GM21619 (cell line): ENCODE data around the gene DDIT4.

Experiments used
- ATAC-seq: cut with Tn5 transposase; IDR thresholded peaks from one replicate; pipeline ENCODE4 v1.9.1; 2021; ENCODE audit not compliant: unreplicated experiment

The DDIT4 gene

DNA sequence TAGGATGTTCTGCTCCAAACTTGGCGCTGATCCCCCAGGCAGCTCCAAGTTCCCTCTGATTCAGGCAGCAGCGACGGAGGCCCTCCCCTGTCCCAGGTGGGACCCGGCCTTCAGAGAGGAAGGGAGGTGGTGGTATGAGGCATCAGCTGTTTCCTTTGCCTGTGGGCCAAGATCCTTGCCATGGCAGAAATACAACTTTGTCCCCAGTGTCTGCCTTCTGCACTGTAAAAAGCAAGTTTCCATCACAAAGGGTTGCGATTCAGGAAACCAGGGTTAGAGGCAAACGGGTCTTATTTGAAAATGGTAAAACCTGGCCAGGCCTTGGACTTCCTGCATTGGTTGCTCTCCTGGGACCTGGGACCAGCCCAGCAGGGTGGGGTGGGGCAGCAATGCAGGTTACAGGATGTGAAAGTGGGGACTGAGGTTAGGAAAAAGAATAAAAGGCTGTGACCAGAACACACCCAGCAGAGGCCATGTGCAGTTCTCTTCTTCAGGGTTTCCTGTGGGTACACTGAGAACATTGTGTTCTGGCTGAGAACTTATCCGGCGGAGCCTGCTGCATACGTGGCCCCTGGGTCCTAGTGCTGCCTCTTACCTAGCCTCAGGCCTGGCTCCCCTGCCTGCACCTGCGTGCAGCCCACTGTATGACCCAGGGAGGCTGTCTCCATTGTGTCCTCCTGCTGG is 25.1 kb upstream of the DDIT4 start:
- ATAC-seq, result peak; percentile 79

DNA sequence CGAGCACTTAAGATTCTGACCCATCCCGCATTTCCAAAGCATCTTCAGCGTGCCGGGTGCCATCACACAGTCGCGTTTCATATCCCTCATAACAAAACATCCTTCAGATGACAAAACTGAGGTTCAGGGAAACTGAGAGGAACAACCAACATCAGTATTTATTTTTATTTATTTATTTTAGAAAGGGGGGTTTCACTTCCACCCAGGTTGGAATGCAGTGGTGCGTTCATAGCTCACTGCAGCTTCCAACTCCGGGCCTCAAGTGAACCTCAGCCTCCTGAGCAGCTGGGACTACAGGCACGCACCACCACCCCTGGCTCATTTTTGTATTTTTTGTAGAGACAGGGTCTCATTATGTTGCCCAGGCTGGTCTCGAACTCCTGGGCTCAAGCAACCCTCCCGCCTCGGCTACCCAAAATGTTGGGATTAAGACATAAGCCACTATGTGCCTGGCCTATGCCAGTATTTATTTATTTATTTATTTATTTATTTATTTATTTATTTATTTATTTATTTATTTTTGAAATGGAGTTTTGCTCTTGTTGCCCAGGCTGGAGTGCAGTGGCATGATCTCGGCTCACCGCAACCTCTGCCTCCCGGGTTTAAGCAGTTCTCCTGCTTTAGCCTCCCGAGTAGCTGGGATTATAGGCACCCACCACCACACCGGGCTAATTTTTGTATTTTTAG is 24.4 kb upstream of the DDIT4 start:
- ATAC-seq, result peak; percentile 3

DNA sequence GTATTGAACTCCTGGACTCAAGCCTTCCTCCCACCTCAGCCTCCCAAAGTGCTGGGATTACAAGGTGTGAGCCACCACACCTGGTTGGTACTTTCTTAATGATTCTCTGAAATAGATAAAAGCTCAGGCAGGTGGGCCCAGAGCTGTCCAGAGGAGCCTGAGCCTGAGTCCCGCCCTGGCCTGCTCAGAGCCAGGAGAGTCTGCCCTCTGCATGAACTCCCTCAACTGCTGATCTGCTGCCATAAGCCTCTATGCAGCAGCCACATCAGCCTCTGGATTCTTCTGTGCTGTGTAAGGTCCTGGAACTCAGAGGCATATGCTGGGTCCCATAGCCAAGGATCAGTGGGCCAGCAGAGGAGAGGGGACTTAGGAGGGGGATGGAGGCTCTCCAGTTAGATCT is 23.1 kb upstream of the DDIT4 start:
- no peak for ATAC-seq

DNA sequence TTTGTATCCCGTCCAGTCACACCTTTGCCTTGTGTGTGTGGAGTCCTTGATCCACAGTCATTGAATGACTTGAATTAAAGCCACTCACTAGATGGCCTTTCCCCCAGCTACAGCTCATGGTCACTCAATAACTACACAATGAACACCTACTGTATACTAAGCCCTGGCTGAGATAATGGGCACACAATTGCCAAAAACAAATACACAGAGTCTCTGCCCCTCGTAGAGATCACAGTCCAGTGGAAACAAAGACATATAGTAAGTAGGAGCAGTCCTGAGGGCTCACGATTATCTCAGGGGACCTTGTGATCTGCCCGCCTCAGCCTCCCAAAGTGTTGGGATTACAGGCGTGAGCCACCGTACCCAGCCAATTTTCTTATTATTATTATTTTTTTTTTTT is 22.1 kb upstream of the DDIT4 start:
- no peak for ATAC-seq

DNA sequence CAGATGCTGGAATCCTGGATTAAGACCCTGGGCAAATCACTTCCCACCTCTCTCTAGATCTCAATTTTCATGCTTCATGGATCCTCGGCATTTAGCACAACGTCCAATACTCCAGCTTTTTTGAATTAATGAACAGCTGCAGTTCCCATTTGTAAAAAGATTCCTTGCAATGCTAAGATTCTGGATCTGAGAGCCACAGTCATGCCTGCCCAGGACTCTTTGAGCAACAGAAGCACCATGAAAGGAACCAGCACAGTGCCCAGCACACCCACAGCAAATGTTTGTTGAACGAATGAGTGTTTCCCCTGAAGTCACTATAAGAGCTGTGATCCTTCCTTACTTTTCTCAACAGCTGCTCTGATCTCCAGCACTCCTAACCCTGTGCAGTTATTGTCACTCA is 20.8 kb upstream of the DDIT4 start:
- no peak for ATAC-seq

DNA sequence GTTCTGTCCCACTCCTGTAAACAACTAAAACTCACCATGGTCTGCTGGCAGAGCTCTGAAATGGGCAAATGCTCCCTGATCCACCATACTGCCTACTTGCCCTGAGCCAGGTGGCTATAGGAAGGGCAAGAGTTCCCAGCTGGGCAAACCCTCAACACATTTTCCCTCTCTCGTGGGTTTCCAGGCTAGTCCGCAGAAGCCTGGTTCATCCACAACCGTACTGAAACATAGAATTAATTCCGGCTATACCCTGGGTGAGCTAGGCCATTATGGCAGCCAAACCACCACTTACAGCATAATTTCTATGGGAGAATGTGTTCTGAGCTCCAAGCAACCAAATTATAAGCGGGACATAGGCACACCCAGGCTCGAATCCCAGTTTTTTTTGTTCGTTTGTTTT is 20.1 kb upstream of the DDIT4 start:
- ATAC-seq, result no peak

DNA sequence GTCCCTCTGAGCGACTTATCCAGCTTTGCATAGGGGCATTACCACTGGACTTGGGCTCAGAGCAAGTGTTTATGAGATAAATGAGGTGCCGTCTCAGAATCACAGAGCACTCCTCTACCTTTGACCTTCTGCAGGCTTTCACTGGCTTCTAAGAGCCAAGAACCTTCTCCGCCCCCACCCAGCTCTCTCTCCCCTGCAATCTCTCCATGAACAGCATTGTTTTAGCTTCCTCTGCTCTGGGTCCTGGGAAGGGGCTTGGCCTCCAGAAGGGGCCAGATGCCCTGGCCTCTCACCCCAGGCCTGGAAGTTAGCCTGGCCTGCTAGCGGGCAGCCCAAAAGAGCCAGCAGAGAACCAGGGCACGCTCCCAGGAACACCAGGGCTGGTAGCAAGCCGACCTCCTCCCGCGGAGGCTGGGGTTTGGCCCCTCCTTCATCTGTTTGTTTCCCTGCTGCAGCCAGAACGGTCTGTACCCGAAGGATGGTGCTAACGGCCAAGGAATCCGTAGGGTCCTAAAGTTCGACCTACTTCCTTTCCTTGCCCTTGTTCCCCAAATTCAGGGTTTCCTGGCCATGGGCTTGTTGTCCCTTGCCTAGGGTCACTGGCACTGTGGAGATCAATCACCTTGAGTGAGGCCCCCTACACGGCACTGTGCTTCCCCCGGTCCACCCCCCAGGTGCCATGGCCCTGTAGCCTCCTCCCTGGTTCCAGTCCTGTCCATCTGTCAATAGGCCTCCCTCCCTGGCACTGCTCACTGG is 18.7 kb upstream of the DDIT4 start:
- ATAC-seq, result no peak

DNA sequence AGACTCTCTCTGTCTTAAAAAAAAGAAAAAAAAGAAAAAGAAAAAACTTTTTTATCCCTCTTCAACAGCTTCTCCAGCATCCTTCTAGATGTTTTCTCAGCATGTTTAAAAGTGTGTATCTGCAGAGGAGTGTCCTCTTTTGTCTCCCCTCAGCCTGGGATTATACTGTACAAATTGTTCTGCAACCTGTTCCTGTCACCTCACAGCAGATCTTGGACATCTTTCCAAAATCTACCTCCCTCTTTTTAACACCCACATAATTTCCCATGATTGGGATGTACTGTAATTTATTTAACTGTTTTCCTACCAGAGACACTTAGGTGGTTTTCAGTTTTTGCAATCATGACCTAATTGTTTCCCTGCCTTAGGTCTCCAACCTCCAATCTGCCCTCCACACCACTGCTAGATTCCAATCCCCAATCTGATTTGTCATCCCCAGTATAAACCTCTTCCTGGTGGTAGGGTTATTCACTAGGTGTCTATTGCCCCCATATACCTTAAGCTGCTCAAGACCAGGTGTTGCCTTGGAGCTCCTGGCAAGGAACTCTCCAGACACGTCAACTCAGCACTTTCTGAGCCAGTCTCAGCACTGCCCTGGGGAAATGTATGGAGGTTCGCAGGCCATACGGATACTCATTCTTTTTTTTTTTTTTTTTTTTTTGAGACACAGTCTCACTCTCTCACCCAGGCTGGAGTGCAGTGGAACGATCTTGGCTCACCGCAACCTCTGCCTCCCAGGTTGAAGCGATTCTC is 17.6 kb upstream of the DDIT4 start:
- ATAC-seq, result no peak

DNA sequence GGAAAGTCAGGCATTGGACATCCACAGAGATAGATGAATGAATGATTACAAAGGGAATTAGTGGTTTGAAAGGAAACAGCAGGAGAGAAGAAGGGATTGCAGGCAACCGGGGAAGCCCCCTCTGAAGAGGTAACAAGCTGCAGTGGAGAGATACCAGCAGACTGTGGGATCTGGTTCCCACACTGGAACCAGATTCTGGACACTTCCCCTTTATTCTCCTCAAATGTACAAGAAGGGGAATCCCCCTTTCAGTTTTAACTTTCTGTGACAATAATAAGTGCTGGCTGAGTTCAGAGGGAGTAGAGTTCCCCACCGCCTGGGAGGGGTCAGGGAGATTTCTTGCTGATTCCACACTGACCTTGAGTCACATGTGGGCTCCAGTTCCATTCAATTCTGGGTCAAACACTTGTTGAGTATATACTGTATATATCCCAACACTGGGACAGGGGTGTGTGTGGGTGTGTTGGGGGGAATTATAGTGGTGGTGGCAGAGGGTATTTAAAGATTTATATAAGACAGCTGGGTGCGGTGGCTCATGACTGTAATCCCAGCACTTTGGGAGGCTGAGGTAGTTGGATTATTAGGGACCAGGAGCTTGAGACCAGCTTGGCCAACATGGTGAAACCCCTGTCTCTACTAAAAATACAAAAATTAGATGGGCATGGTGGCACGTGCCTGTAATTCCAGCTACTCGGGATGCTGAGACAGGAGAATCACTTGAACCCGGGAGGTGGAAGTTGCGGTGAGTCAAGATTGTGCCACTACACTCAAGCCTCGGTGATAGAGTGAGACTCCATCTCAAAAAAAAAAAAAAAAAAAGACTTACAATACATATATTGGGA is 16.5 kb upstream of the DDIT4 start:
- no peak for ATAC-seq

DNA sequence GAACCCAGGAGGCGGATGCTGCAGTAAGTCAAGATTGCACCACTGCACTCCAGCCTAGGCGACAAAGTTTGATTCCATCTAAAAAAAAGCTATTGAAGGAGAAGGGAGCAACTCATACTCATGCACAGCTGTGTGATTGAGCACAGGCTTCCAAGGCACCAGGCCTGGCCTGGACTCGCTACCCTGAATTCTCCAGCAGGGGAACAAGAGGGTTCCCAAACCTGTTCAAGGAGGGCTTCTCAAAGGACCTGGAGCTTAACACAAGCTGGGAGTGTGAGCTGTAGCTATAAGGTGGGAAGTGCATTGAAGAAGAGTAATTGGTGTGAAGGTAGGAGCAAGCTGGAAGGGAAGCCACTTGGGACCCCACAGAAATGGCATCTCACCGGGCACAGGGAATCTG is 15.1 kb upstream of the DDIT4 start:
- ATAC-seq, result no peak

DNA sequence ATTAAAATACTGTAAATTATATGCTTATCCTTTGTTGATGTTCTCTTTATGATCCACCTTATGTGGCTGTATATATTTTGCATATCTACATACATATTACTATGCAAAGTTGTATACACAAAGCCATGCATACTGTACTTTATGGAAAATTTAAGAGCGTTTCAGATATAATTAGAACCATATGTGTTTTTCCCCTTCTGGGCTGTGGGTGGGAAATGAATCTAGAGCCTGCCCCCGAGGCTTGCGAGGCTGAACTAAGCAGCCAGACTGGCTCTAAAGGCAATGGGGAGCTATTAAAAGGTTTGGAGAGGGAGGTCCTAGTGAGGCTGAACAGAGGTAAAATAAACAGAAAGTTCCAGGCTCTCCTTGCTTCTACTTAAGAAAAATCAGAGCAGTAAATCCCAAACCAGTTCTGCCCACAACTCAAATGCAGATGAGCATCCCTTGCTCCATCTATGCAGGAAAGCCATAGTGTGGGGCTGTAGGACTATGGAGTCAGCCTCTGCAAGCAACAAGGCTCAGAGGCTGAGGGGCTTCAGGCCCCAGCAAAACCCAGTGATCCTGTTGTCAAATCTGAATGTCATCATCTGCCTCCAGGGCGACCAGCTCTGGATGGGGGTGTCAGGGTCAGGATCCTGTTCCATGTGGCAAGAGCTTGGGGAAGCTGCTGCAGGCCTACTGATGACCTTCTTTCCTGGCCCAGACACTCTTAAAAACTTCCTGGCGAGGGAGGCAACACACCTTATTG is 14.1 kb upstream of the DDIT4 start:
- ATAC-seq, result no peak

DNA sequence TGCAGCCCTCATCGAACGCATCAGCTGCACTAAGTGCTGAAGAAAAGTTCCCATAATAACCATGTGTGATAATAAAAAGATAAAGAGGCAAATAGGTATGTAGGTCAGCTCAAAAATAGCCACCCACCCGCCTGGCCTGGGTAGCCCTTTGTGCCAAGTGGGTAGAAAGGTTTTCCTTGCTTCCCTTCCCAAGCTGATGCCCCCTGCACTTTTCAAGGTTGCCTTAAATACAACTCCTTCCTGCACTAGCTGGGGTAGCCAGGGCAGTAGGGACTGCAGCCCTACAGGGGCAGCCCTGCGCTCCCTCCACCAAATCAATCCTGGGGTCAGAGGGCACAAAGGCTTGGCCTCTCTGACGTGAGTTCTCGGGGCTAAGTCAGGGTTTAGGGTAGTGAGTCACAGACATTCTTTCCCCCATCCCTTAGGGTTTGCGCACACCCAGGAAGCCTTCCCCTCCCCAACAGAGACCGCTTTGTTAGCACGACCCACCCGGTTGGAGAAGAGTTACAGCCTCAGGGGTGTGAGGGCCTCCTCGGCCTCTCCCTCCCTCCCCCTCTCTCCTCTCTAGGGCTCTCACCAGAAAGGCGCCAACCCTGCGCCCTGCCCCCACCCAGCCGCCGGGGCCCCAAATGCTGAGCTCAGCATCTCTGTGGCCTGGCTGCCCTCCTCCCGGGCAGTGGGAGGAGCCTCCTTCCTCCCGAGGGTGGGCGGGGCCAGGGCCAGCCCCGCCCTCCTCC is 13.3 kb upstream of the DDIT4 start:
- ATAC-seq, result peak; percentile 59

DNA sequence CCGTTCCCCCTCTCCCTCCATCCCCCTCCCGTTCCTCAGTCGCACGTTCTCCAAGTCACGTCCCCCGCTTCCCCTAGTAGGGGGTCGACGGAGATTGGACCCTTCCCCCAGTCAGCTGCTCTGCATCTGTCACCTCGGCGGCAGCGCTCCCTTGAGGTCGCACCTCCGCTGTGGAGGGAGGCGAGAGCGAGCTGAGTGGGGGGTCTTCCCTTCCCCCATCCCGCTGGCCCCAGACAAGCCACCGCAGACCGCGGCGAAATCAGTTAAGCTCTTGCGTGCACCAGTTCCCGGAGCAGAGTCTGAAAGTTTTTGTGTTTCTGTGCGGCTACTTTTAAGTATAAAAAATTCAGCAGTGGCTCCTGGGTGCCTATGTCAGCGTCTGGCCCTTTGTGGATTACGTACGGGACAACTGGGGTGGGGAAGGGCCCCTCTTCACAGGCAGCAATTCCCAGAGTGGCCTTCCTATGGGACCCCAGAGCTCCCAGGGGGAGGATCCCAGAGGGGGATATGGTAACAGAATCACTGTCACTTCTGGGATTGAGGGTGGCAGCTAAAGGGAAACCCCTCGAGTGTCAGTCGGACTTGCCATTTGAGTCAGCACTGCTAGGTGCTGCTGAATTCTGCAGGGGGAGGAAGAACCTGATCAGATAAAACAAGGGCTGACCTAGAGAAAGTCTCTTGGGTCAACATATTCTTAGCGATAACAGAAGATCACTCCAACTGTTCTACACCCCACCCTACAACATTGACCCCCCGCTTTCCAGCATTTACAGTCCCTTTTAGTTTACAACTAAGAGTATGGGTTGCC is 12.5 kb upstream of the DDIT4 start:
- peak; percentile 42 for ATAC-seq

DNA sequence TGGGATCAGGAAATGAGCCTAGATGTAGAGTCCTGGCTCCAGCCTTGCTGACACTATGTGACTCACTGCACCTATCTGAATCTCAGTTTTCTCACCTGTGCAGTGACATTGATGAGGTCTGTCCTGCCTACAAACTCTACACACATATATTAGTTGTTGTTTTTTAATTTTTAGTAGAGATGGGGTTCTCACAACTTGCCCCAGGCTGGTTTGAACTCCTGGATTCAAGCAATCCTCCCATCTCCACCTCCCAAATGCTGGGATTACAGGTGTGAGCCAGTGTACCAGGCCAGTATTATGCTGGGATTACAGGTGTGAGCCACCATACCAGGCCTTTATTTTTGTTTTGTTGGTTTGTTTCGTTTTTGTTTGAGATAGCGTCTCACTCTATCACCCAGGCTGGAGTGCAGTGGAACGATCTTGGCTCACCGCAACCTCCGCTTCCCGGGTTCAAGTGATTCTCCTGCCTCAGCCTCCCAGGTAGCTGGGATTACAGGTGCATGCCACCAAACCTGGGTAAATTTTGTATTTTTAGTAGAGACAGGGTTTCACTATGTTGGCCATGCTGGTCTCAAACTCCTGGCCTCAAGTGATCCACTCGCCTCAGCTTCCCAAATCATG is 11.8 kb upstream of the DDIT4 start:
- ATAC-seq, result peak; percentile 2

DNA sequence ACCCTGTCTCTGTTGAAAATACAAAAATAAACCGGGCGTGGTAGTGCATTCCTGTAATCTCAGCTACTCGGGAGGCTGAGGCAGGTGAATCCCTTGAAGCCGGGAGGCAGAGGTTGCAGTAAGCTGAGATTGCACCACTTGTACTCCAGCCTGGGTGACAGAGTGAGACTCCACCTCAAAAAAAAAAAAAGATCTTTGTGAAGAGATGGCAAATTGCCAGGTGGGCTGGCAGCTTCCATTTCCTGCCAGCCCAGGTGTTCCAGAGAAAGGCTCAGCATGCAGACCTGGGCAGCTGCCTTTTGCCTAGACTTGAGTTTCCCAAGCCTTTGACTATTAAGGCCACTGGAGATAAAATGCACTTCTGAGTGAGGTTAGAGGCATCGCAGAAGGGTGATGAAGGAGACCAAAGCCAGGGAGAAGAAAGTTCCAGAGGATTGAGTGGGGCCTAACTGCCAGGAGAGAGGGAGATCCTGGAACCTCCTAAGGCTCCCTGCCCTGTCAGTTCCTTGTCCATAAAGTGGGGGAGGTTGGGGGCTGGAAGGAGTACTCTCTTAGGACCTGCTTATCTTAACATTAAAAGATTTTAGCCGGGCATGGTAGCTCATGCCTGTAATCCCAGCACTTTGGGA is 10.0 kb upstream of the DDIT4 start:
- ATAC-seq, result no peak

DNA sequence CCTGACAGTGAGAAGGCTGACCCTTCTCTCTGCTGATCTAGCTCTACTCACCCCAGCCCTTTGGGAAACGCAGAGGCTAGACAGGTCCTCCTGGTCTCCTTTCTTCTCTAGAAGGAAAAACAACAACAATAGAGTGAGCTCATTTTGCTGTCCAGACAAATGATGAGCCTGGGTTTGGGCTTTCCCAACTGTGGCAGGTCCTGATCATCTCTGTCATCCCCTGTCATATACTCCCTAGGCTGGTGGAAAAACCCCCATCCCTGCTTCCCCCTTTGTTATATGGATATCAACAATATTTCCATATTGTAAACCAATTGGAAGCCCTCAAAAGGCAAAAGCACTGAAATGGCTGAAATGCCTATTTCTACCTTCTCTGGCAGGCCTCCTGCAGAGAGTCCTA is 9.2 kb upstream of the DDIT4 start:
- ATAC-seq, result no peak

DNA sequence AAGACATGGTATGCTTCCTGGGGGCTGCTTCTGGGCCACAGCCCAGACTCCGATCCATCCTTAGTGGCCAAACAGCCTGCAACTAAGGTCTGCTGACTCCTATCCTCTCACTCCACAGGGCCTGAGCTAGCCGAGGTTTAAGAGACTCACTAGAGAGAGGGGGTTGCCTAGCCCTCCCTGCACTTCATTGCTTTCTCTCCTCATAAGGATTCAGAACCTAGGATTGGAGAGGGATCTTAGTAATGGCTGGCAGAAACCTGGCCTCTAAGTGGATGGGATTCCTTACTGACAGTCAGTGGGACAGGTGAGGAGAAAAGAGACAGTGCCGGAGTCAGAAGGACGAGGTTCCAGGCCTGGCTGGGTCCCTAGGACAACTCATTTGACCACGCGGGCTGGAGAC is 8.2 kb upstream of the DDIT4 start:
- no peak for ATAC-seq
